Right lobe of liver (tissue), 6 donors: Measurements from ENCODE around the gene SELP. TPM values are rescaled to one million over a fixed set of nuclear protein-coding genes. Genes with fewer than 3 reads are reported as not detected.

Experiments used
- ATAC-seq, 4 donors: fragments of 200-7000 bp; cut with Tn5 transposase; one replicate each; pipeline ENCODE4 v1.9.1; 2020; ENCODE audit warnings: mild to moderate bottlenecking in 4 of 4, moderate library complexity in 4 of 4
- DNase-seq, 3 donors: peaks; one replicate each; pipeline ENCODE4 v3.0.0-alpha.2; 2020
- H3K27ac ChIP-seq, 3 donors: fragments of 200-600 bp; one replicate each; pipeline ENCODE4 v1.8.0; 2022
- H3K27me3 ChIP-seq, 2 donors: fragments of 200-600 bp; one replicate each; pipeline ENCODE4 v1.8.0; 2022
- H3K36me3 ChIP-seq, 4 donors: fragments of 200-600 bp; sonication (generic) in 1 of 4; one replicate each; pipeline versions ENCODE4 v1.5.1 to v1.8.0; 2017 to 2022; ENCODE audit warnings: control low read depth in 1 of 4
- H3K4me1 ChIP-seq, 4 donors: fragments of 200-600 bp; sonication (generic) in 1 of 4; one replicate each; pipeline versions ENCODE4 v1.5.1 to v1.8.0; 2017 to 2022; ENCODE audit warnings: control low read depth in 1 of 4
- H3K4me3 ChIP-seq, 3 donors: fragments of 200-600 bp; one replicate each; pipeline ENCODE4 v1.8.0; 2022
- H3K9me3 ChIP-seq, 4 donors: fragments of 200-600 bp; sonication (generic) in 1 of 4; one replicate each; pipeline versions ENCODE4 v1.5.1 to v1.8.0; 2017 to 2022; ENCODE audit warnings: control low read depth in 1 of 4
- CTCF ChIP-seq, 4 donors: fragments of 200-600 bp in 3 of 4; fragments of 450-650 bp in 1 of 4; IDR thresholded peaks; one replicate each; pipeline versions ENCODE4 v1.5.1 to v1.8.0; 2016 to 2022; ENCODE audit warnings: antibody characterized with exemption in 4 of 4, mild to moderate bottlenecking in 2 of 4
- POLR2A ChIP-seq: fragments of 450-650 bp; IDR thresholded peaks from one replicate; pipeline ENCODE4 v1.6.1; 2017; ENCODE audit warnings: antibody characterized with exemption, mild to moderate bottlenecking
- WGBS: methylation state at CpG from one replicate; pipeline ENCODE4 v1.1.6; 2018; ENCODE audit warnings: low coverage, low lambda C conversion rate; ENCODE audit not compliant: insufficient coverage; ENCODE audit errors: missing lambda C conversion rate; 5-methylcytosine and 5-hydroxymethylcytosine counted together
- intact Hi-C, 2 donors: fragments of 100-400 bp; cut with DNase I; formaldehyde crosslinking; loops; one replicate each; pipeline versions ENCODE4 v1.11.2 to v1.14.1; 2022
- total RNA-seq, 6 experiments: library from RNA; depleted of rRNA in 2 of 6; stranded (reverse); fragments of >200 nt in 2 of 6; fragmentation: NEBNext Ultra II Directional in 3 of 6; extraction: Animal tissue kit (Norgen Biotek cat#: 25700) in 3 of 6; gene quantifications; one replicate each; pipeline versions ENCODE4 v1.1.0 to v1.2.4, GENCODE V29; 2016 to 2023
- donor health status: DM: no; HTN: yes; CAD: no.
- donor health status: DM: no; HTN: no; CAD: no.
- donor health status: DM: no; HTN: no; CAD: no.
- donor health status: DM: no; HTN: yes; CAD: no.
- donor health status: DM: no; HTN: yes; CAD: no.

The SELP gene
- total RNA-seq, 6 experiments from 2014 or later, result 0.70 to 2.9 (median 2.5) TPM

GRCh38 chr1:169634145-169634544 is 4.2 kb upstream of the SELP start:
- Histone ChIP-seq H3K36me3 (no peaks in the 10 kb centered on the region), H3K27ac (no peak overlapping the region), H3K4me3 (no peak overlapping the region), H3K9me3 (peaks cover 0 to 18% (median 0%) of the 10 kb centered on the region in 4 donors), H3K4me1 (no peaks in the 10 kb centered on the region), H3K27me3 (no peaks in the 10 kb centered on the region)
- ATAC-seq (no peak), DNase-seq (no peak)
- WGBS, result 100% methylated on average over 1 of the region's 1 CpG
- TF ChIP-seq CTCF (IDR thresholded peaks at IDR 0.05) (no peak), POLR2A (no peak)
- intact Hi-C loops, result no loop called here

- intact Hi-C loops, result no loop called here
- H3K4me1 ChIP-seq, result no peaks in the 10 kb centered on the region
- DNase-seq (no peak), ATAC-seq (no peak)
- no peaks in the 10 kb centered on the region for H3K36me3 ChIP-seq
- H3K4me3 ChIP-seq, result no peak overlapping the region
- WGBS, result 70% methylated on average over 3 of the region's 3 CpGs
- H3K27me3 ChIP-seq, result no peaks in the 10 kb centered on the region
- no peak overlapping the region for H3K27ac ChIP-seq
- H3K9me3 ChIP-seq, result peaks cover 0 to 18% (median 0%) of the 10 kb centered on the region in 4 donors
- TF ChIP-seq CTCF (IDR thresholded peaks at IDR 0.05), result no peak
- no peak for TF ChIP-seq POLR2A
Observed at GRCh38 chr1:169631249-169631648, 1.3 kb upstream of the SELP start.

GRCh38 chr1:169624912-169625311 is 5.0 kb downstream of the SELP start:
- intact Hi-C loops, result no loop called here
- DNase-seq (no peak), ATAC-seq (no peak)
- WGBS, result 51% methylated on average over 2 of the region's 2 CpGs
- Histone ChIP-seq H3K4me3 (no peak overlapping the region), H3K9me3 (no peaks in the 10 kb centered on the region), H3K4me1 (no peaks in the 10 kb centered on the region), H3K27me3 (no peaks in the 10 kb centered on the region), H3K36me3 (no peaks in the 10 kb centered on the region), H3K27ac (no peak overlapping the region)
- TF ChIP-seq POLR2A (no peak), CTCF (IDR thresholded peaks at IDR 0.05) (no peak)

- ATAC-seq (no peak), DNase-seq (no peak)
- no peaks in the 10 kb centered on the region for H3K36me3 ChIP-seq
- H3K4me3 ChIP-seq, result no peak overlapping the region
- no peaks in the 10 kb centered on the region for H3K9me3 ChIP-seq
- TF ChIP-seq CTCF (IDR thresholded peaks at IDR 0.05) (no peak), POLR2A (no peak)
- intact Hi-C loops, result no loop called here
- no peaks in the 10 kb centered on the region for H3K27me3 ChIP-seq
- H3K4me1 ChIP-seq, result no peaks in the 10 kb centered on the region
- H3K27ac ChIP-seq, result no peak overlapping the region
Observed at GRCh38 chr1:169624122-169624521, 5.8 kb downstream of the SELP start.
